ENCODE results near the gene TMCC2.
"Not testable (repeated sequence)": the region's sequence is repeated elsewhere in the genome, so short reads cannot be mapped to it uniquely, and the experiment has no call there.

TMCC2 gene, protein sequence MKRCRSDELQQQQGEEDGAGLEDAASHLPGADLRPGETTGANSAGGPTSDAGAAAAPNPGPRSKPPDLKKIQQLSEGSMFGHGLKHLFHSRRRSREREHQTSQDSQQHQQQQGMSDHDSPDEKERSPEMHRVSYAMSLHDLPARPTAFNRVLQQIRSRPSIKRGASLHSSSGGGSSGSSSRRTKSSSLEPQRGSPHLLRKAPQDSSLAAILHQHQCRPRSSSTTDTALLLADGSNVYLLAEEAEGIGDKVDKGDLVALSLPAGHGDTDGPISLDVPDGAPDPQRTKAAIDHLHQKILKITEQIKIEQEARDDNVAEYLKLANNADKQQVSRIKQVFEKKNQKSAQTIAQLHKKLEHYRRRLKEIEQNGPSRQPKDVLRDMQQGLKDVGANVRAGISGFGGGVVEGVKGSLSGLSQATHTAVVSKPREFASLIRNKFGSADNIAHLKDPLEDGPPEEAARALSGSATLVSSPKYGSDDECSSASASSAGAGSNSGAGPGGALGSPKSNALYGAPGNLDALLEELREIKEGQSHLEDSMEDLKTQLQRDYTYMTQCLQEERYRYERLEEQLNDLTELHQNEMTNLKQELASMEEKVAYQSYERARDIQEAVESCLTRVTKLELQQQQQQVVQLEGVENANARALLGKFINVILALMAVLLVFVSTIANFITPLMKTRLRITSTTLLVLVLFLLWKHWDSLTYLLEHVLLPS
- total RNA-seq, result 2.7 to 8.5 (median 4.7) reads per million in 4 experiments

DNA sequence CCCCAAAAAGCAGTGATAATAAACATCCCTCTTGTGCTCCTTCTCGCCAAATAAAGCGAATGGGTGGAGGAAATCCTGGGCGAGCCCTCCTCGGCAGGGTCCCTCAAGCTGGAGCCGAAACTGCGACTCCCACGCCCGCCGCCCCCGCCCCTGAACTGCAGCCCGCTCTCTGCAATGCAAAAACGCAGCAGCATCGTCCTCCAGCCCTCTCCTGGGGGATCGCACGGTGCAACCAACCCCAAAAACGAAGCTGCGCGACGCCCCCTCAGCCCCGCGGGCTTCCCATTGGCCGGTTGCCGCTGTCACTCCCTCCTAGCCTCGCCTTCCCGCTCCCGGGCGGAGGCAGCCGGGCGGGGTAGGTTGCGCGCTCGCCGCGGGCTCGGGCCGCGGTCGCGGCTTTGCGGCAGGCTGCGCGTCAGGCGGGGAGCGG lies at the start of gene TMCC2:
TSS of gene TMCC2 (plus strand) at position 363 of the 430 bp plus-strand sequence. CDS start 619 bp downstream, outside the sequence.
- DNase-seq, result peak; percentile 80

GRCh38 chr1:205179842-205180241 lies 47.9 kb upstream of the TMCC2 start:
- DNase-seq, result no peak

GRCh38 chr1:205180331-205180730 lies 47.4 kb upstream of the TMCC2 start:
- not testable (repeated sequence) for DNase-seq

DNA sequence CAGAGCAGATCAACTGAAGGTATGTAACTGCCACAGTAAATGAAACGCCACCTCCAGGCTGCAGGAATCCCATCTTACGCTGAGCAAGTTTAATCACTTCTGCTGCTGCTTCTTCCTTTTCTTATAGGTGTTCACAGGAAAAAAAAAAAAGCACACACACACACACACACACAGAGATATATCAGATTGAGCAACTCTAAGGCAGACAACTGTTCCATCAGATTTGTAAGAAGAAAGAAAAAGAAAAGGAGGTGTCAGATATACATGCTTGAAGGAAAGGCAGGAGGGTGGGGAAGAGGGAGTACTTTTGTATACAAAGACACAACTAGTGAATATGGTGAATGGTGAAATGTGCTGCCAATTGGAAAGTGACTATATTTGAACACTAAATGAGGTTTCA lies 44.8 kb upstream of the TMCC2 start:
- DNase-seq, result no peak

DNA sequence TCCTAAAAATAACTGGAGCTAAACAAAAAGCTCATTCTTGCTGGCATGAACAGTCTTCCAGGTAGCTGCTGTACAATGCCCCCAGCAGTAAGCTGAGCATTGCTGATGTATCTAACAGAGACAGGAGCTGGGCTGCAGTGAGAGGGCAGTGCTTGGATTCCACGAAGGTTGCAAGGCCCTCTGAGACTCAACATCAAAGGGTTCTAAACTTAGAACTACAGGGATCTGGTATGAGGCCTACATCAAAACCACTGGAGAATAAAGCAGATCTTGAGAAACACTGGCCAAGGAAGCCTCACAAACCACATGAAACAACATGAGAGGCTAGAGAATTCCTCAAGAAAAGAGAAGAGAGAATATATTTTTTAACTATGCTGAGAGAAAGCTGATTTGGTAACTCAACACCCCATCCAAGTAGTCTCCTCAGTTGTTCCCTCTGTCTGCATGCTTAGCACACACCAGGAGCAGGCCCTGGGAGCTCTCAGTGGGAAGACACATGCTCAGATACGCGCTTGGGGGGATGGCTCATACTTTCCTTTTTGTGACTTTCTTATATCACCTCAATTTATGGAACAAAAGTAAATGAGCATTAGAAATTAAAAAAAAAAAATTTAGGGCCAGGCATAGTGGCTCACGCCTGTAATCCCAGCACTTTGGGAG lies 43.9 kb upstream of the TMCC2 start:
- DNase-seq, result no peak

DNA sequence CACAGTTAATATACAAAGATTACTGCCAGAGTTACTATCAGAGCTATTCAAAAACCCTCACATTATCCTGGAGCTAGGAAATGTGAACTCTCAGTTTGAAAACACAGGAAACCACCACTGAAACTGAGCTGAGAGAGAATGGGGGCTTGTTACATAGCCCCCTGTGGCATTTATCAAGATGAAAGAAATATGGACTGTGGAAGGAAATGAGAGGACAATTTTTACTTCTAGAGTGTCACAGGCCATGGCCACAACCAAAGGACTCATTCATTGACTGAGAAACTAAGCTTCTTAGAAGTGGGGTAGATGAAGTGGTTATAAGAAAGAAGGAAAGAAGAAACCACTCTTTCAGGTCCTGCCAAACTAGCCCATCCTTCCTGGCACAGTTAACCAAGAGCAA lies 41.6 kb upstream of the TMCC2 start:
- DNase-seq, result no peak

- DNase-seq, result no peak
Measured at GRCh38 chr1:205187420-205187819, 40.3 kb upstream of the TMCC2 start.

DNA sequence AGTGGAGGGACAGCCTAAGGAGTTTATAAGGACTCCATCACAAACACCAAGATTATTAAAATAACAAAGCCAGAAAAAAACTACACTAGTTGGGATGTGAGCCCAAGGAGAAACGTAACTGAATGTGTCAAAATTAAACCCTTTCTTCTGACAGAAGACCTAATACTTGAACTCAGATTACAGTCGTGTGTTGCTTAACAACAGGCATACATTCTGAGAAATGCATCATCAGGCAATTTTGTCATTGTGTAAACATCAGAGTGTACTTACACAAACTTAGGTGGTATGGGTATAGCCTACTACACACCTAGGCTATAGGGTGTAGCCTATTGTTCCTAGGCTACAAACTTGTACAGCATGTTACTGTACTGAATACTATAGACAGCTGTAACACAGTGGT lies 39.6 kb upstream of the TMCC2 start:
- no peak for DNase-seq

DNA sequence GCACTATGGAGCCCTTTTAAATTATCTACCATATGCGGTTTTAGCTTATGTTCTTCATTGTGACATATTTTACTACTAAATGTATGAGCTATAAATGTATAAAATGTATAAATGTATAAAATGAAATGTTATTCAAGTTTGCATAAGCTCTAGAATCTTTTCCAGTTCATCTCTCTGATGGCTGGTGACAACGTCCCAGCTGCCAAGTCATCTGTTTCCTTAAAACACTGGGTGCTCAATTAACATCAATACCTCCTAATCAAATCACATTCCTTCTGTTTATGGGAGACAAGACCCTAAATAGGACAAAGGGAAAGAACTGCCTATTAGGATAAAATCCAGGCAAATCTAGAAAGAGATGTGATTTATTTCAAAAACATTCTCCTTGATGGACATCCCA lies 39.1 kb upstream of the TMCC2 start:
- DNase-seq, result no peak

GRCh38 chr1:205189131-205189530 lies 38.6 kb upstream of the TMCC2 start:
- DNase-seq, result no peak

DNA sequence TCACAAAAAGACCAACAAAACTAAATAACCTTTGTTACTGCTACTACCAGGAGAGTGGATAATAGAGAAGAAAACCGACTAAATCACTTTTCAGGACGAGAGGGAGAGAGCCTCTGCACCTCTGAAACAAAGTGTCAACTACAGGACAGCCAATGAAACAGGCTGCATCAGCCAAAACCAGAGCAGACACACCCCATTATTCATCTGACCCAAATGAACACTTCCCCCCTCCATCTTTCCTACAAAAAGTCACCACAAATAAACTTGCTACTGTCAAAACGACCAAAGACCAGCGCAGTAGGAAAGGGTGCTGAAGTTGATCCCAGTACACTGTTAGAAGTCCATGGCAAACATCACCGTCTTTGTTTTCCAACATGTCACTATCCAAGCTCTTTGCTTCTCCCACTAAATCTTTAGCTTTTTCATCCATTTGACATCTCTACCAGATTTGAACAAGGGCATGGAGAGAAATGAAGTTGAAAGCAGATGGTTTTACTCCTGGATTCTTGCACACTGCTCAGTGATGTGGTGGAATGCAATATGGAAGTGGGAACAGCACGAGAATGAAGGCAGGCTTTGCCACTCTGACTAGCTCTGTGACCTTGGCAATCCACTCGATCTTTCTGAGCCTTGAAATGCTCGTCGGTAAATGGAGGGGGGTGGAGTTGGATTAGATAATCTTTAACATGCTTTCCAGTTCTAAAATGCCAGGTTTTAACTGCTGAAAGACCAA lies 36.7 kb upstream of the TMCC2 start:
- DNase-seq, result no peak

DNA sequence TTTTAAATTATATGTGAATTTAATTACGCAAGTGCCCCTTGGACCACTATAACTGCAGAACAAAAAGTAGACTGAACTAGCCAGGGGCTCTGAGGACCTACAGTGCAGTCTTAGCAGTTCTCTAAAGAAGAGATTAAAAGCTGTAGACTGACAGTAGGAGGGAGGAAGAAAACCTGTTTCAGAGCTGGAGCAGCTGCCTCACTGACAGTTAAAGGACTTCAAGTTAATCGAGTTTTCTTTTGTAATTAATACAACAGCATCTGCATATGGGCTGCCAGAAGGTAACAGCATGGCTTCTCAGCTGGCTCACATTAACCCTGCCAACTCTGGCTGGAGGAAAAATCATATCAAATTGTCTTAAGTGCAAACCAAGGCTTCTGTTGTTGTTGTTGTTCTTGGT lies 36.1 kb upstream of the TMCC2 start:
- DNase-seq, result no peak

DNA sequence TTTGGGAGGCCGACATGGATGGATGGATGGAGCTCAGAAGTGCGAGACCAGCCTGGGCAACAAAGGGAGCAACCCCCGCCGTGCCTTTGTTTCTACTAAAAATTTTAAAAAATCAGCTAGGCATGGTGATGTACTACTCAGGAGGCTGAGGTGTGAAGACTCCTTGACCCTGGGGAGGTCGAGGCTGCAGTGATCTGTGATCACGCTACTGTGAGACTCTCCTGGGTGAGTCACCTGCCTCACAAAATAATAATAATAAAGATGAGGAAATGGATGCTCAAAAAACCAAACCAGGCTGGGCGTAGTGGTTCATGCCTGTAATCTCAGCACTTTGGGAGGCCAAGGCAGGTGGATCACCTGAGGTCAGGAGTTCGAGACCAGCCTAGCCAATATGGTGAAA lies 35.5 kb upstream of the TMCC2 start:
- DNase-seq, result no peak

GRCh38 chr1:205199090-205199930 lies 28.4 kb upstream of the TMCC2 start:
- no peak for DNase-seq

DNA sequence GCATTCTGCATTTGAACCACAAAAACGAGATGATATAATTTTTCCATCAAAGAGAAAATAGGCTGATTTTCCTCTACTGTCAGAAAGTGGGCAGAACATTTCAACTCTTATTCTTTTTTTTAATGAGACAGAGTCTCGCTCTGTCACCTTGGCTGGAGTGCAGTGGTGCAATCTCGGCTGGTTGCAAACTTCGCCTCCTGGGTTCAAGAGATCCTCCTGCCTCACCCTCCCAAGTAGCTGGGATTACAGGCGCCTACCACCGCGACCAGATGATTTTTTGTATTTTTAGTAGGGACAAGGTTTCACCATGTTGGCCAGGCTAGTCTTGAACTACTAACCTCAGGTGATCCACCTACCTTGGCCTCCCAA lies 27.8 kb upstream of the TMCC2 start:
- no peak for DNase-seq

DNA sequence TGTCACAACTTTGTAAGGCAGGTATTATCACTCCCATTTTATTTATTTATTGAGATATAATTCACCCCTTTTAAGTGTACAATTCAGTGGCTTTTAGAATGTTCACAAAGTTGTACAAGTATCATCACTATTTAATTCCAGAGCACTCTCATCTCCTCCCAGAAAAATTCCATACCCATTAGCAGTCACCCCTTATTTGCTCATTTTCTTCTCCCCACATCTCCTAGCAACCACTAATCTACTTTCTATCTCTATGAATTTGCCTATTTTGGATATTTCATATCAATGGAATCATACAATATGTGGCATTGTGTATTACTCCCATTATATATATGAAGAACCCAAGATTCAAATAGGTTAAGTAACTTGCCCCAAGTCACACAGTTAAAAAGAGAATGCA lies 23.2 kb upstream of the TMCC2 start:
- DNase-seq, result no peak

- no peak for DNase-seq
Measured at GRCh38 chr1:205205055-205205454, 22.7 kb upstream of the TMCC2 start.

DNA sequence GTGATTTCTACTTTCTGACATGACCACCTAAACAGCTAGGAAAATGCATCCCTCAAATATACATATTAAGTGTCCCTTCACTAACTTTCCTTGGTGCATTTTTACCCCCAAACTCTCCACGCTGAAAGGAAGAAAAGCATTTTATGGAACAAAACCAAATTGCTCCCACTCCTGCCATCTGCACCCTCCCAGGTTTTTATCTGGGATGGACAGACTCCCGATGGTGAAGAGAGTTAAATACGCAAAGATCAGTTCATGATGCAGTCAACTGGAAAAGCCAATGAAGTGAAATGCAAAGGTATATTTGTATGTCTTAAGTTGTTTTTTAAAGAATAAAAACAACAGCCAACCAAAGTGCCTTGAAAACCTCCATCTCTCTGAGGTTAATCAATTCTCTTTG lies 18.9 kb upstream of the TMCC2 start:
- DNase-seq, result no peak

DNA sequence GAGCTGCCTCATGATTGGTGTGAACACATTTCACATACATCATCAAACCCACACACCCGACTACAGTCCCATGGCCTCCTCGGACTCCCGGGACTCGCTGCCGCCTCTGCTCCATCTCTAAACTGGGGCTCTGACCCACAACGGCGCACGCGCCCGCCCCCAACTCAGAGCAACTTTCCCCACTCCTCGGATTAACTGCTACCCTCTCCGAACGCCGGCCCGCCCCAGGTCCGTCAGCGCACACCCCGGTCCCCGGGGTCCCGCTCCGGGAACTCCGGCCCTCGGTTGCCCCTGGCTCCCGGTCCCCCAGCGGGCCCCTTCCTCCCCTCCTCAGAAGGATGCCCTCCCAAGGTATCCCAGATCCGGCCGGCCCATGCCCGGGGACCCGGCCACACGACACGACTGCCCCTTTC lies 17.0 kb upstream of the TMCC2 start:
- DNase-seq, result no peak

- DNase-seq, result peak; percentile 81
Measured at GRCh38 chr1:205211169-205211838, 16.4 kb upstream of the TMCC2 start, which contains the start of gene DSTYK. Gene DSTYK (minus strand): TSS chr1:205211702. CDS start chr1:205211535, 167 bp downstream.

DNA sequence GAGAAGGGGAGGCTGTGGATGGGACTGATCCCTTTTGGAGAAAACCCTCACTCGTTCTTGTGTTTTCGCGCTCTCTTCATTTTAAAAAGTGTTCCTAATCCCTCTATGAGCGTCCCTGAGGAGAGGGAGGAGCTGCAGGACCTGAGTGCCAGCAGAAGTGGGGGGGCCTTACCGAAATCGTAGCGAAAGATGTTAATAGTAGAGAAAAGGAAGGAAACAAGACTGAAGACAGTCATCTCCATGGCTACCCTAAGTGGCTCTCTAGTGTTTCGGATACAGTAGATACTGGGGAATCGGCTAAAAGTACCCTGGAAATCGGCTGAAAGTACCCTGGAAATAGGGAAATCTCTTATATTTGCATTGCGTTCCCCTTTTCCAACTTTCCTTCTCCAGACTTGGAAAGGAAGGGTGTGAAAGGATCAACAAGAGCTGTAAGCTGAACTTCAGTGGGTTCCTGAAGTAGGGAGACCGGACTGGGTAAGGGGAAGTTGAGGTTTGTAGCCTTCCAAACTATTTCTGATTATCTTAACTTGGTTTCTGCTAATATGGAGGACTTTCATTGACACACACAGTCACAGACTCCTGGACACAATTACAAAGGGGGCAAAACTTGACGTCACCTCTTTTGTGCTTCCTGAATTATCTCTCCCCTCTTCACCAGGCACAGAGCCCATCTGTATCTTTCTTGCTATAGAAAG lies 15.8 kb upstream of the TMCC2 start:
- no peak for DNase-seq
